ENCODE data around the gene PXDN.

GRCh38 chr2:1791006-1791605 is 46.8 kb upstream of the PXDN start:
- no peak for TF ChIP-seq CTCF (IDR thresholded peaks at IDR 0.05)
- TF ChIP-seq POLR2AphosphoS5 (IDR thresholded peaks at IDR 0.05): no peak
- no peak for TF ChIP-seq POLR2A (IDR thresholded peaks at IDR 0.05)

All from stomach (tissue), 4 donors.